MM.1S (cell line): ENCODE results near the gene JAG1.

Source experiments
- EZH2 ChIP-seq: fragments of 300-600 bp; sonication (generic); optimal IDR thresholded peaks from 2 replicates; pipeline ENCODE3; 2017; ENCODE audit warnings: low read depth, mild to moderate bottlenecking, antibody characterized with exemption, low read length, mixed read lengths
- TF ChIP-seq, protein P1 (sequence below): fragments of 300-600 bp; sonication (generic); IDR thresholded peaks from 2 replicates; pipeline ENCODE4 v1.5.1; 2016; ENCODE audit warnings: antibody characterized with exemption, low read length, mixed read lengths

DNA sequence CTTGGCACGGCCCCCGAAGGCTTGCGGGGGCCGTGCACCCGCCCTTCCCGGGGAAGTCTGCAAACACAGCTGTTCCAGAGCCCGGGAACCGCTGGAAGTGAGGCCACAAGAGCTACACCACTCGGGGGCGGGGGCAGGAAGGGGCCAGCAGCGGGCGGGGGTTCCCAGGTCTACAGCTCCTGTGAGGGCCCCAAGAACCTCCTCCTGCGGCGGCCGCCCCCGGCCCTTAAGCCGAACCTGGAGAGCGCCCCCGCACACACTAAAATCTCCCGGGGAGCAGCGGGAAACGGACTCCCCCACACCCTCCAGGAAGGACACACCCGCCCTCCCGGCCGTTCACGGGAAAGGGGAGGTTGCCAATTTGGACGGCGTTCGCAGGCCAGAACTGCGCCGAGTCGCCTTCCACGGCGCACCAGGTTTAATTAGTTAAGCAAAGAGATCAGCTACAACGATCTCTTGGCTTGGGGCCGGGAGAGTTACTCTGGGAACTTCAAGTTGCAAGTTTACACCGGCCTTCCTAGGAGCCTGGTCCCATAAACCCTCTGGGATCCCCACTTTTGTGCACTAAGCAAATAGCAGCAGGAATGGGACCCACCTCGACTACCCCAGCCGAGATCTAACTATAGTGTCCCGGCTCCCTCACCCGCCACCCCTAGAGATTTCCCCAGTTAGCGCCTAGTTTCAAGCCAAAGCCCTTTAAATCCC, 1.7 kb downstream of the JAG1 start:
- TF ChIP-seq, protein P1, sequence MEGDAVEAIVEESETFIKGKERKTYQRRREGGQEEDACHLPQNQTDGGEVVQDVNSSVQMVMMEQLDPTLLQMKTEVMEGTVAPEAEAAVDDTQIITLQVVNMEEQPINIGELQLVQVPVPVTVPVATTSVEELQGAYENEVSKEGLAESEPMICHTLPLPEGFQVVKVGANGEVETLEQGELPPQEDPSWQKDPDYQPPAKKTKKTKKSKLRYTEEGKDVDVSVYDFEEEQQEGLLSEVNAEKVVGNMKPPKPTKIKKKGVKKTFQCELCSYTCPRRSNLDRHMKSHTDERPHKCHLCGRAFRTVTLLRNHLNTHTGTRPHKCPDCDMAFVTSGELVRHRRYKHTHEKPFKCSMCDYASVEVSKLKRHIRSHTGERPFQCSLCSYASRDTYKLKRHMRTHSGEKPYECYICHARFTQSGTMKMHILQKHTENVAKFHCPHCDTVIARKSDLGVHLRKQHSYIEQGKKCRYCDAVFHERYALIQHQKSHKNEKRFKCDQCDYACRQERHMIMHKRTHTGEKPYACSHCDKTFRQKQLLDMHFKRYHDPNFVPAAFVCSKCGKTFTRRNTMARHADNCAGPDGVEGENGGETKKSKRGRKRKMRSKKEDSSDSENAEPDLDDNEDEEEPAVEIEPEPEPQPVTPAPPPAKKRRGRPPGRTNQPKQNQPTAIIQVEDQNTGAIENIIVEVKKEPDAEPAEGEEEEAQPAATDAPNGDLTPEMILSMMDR = no peak
- no peak for TF ChIP-seq EZH2
